Brain microvascular endothelial cell (primary cell): Measurements from ENCODE around the gene EBI3.
A peak's percentile ranks its signal among the peaks of the same experiment; 100 is the strongest.

ENCODE experiments used
- DNase-seq: peaks from one replicate; pipeline ENCODE4 v3.0.0-alpha.2; 2020
- H3K27ac ChIP-seq: fragments of 250-450 bp; sonication (Bioruptor Pico); 2 replicates; pipeline ENCODE4 v1.5.1; 2020; ENCODE audit warnings: mild to moderate bottlenecking, moderate library complexity
- H3K27me3 ChIP-seq: fragments of 250-450 bp; sonication (Bioruptor Pico); replicated peaks from 2 replicates; pipeline ENCODE4 v1.5.1; 2020; ENCODE audit warnings: mild to moderate bottlenecking
- H3K36me3 ChIP-seq: fragments of 250-450 bp; sonication (Bioruptor Pico); replicated peaks from 2 replicates; pipeline ENCODE4 v1.5.1; 2020; ENCODE audit warnings: mild to moderate bottlenecking
- H3K4me3 ChIP-seq: 2 replicates; pipeline ENCODE4 v1.5.1; 2011; ENCODE audit warnings: low read depth, mild to moderate bottlenecking, control low read depth, low read length, moderate library complexity
- in situ Hi-C: cut with HindIII; loops from 2 replicates; pipeline ENCODE4 v1.10.0; 2017; ENCODE audit warnings: low sequenced_read_pairs, low pct_ligation_motif_present
- TF ChIP-seq, protein P1 (sequence below): IDR thresholded peaks from 2 replicates; pipeline ENCODE4 v1.5.1; 2011; ENCODE audit warnings: low read depth, mild to moderate bottlenecking, moderate library complexity, low read length, control low read depth, inconsistent platforms; ENCODE audit errors: missing control alignments

EBI3 gene

DNA sequence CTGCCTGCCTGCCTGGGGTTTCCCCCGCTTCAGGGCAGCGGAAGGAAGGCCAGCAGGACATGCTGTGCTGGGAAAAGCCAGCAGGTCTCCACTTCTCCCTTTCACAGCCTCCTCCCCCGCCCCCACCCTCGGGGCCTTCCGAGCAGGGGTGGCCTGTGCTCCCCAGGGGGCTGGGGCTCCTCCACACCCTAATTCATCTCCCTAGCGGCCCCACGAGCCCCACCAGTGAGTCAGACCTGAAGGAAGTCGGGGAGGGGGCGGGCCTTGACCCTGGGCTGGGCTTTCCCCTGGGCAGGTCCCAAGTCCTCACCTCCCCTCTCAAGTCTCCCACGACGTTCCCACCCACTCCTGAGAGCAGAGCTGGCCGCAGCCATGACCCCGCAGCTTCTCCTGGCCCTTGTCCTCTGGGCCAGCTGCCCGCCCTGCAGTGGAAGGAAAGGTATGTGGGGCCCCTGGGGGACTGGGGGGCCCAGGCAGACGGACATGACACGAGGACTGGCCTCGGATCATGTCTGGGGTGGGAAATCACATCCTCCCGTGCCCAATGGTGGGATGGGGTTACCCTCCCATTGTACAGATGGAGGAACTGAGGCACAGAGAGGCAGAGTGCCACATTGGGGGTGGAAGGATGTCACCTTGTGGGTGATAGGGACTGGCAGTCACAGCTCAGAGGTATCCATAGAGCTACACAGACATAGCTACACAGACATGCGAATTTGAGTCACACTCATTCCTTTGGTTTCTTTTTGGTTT, at the start of gene EBI3:
Gene EBI3, plus strand, starts transcription at position 345 of the 753 bp plus-strand sequence. Its CDS starts 28 bp downstream, at position 373.
- Histone ChIP-seq H3K27ac (peak within 1 kb of the TSS; percentile 10), H3K36me3 (no peaks in the 10 kb centered on the region), H3K4me3 (no peak within 1 kb of the TSS), H3K27me3 (no peaks in the 10 kb centered on the region)
- in situ Hi-C loops: no loop called here
- TF ChIP-seq, protein P1, sequence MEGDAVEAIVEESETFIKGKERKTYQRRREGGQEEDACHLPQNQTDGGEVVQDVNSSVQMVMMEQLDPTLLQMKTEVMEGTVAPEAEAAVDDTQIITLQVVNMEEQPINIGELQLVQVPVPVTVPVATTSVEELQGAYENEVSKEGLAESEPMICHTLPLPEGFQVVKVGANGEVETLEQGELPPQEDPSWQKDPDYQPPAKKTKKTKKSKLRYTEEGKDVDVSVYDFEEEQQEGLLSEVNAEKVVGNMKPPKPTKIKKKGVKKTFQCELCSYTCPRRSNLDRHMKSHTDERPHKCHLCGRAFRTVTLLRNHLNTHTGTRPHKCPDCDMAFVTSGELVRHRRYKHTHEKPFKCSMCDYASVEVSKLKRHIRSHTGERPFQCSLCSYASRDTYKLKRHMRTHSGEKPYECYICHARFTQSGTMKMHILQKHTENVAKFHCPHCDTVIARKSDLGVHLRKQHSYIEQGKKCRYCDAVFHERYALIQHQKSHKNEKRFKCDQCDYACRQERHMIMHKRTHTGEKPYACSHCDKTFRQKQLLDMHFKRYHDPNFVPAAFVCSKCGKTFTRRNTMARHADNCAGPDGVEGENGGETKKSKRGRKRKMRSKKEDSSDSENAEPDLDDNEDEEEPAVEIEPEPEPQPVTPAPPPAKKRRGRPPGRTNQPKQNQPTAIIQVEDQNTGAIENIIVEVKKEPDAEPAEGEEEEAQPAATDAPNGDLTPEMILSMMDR: no peak
- DNase-seq: peak; percentile 70

DNA sequence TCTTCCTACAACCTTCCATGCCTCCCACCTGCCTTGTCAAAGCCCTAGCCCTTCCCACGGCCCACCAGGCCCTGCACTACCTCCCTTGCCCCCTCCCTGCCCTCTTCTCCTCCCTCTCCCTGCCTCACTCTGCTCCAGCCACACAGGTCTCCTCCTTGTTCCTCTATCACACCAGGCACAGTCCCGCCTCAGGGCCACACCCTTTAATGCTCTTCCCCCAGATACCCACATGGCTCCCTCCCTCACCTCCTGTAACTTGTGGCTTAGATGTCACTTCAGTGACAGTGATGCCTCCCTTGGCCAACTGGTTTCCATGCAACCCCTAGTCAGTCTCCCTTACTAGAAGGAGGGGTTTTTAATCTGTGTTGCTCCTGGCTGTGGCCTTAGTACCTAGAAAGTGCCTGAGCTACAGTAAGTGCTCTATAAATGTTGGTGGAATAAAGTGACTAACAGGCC, 48.2 kb upstream of the EBI3 start:
- Histone ChIP-seq H3K27ac (no peak overlapping the region), H3K27me3 (no peaks in the 10 kb centered on the region), H3K36me3 (peaks cover 13% of the 10 kb centered on the region), H3K4me3 (peak overlapping the region; percentile 96)
- DNase-seq: no peak
- TF ChIP-seq, protein P1: no peak
- in situ Hi-C loops: no loop called here

DNA sequence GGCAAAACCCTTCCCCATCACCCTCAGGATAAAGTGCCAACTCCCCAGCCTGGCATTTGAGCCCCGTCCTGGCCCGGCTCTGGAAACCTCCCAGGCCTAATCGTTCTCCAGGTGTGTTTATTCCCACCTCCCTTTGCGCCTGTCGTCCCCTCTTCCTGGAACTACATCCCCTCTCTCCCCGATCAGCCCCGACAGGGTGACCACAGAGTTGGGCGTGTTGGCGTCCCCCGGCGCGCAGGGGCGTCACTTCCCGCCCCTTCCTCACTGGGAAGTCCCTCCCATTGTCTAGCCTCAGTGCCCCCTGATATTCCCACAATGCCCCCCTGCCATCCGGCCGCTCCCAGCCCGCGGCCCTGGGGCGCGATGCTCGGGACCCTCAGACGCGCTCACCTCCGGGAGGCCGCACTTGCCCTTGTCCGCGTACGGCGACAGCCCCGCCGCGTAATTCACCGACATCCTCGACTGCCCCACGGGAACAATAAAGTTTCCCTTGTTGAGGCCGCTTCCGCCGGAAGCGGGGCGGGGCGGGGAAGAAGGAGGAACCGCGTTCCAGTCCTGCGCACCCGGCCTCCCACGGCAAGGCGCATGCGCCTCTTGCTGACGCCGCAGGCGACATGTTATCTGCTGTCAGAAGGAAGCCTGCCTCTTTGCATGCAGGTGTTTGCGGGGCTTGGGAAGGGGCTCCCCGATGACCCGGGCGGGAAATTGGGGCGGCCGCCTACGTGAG, 47.1 kb upstream of the EBI3 start, which contains the start of the genes ANKRD24 and SIRT6:
Gene ANKRD24, plus strand, starts transcription at position 606 of the 727 bp plus-strand sequence. CDS start 3,737 bp downstream, outside the sequence.
Gene SIRT6, minus strand, starts transcription at position 480 of the 727 bp plus-strand sequence. Its CDS starts 24 bp downstream, at position 456.
- Histone ChIP-seq H3K4me3 (peak within 1 kb of the TSS; percentile 96), H3K36me3 (peaks cover 13% of the 10 kb centered on the region), H3K27me3 (no peaks in the 10 kb centered on the region), H3K27ac (peak within 1 kb of the TSS; percentile 77)
- in situ Hi-C loops: no loop called here
- DNase-seq: peak; percentile 90
- TF ChIP-seq, protein P1: no peak

DNA sequence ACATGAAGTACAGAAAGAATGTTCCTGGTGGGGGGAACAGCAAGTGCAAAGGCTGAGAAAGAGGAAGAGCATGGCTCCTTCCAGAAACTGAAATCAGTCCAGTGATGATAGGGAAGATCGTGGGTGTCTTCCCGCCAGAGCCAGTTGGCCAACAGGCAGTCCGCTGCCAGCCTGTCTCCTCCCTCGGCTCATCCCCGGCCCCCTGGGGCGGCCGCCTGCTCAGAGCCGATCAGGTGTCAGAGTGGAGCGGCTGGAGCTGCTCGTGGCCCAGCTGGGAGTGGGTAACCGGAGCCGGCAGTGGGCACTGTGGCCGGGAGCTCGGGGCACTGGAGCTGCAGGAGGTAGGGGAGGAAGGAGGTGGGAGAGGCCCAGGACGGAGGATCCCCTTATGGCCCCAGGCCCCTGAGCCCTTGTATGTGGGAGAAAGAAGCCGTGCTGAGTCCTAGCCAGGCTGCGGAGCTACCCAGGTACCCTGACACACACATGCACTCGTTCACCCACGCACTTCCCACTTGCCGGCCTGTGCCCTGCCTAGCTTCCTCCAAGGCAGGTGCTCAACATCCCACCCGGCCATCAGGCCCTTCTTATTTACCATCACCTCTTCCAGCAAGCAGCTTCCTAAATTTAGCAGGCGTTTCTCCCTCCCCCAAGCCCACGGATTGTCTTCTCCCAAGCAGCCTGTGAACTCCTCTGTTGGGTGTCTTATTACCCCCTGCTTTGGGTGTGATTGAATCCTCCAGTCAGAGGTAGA, 45.2 kb upstream of the EBI3 start:
- Histone ChIP-seq H3K36me3 (peaks cover 11% of the 10 kb centered on the region), H3K27me3 (no peaks in the 10 kb centered on the region), H3K4me3 (no peak overlapping the region), H3K27ac (no peak overlapping the region)
- TF ChIP-seq, protein P1: no peak
- in situ Hi-C loops: no loop called here
- no peak for DNase-seq

DNA sequence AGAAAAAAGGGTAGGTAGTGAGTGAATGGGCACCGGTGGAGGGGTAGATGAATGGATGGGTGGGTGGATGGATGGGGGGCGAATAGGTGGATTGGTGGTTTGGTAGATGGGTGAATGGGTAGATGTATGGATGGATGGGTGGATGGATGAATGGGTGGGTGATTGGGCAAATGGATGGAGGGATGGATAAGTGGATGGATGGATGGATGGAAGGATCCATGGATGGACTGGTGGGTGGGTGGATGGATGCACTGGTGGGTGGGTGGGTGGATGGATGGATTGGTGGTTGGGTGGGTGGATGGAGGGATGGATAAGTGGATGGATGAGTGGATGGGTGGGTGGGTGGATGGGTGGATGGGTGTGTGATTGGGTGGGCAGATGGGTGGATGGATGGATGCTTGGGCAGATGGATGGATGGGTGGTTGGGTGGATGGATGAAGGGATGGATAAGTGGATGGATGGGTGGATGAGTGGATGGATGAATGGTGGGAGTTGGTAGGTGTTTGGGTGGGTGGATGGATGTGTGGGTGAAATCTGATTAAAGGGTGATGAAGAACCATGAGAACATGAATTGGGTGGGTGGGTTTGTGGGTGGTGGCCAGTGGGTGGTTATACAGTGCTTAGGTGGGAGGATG, 44.5 kb upstream of the EBI3 start:
- Histone ChIP-seq H3K36me3 (peaks cover 6% of the 10 kb centered on the region), H3K4me3 (no peak overlapping the region), H3K27ac (no peak overlapping the region), H3K27me3 (no peaks in the 10 kb centered on the region)
- DNase-seq: no peak
- in situ Hi-C loops: no loop called here
- TF ChIP-seq, protein P1: no peak
